Right lobe of liver (tissue), 4 donors: ENCODE results near the gene GNG12.

Experiments used
- CTCF ChIP-seq, 4 donors: fragments of 200-600 bp in 3 of 4; fragments of 450-650 bp in 1 of 4; IDR thresholded peaks; one replicate each; pipeline versions ENCODE4 v1.5.1 to v1.8.0; 2016 to 2022; ENCODE audit warnings: antibody characterized with exemption in 4 of 4, mild to moderate bottlenecking in 2 of 4
- POLR2A ChIP-seq: fragments of 450-650 bp; IDR thresholded peaks from one replicate; pipeline ENCODE4 v1.6.1; 2017; ENCODE audit warnings: antibody characterized with exemption, mild to moderate bottlenecking
- donor health status: DM: no; HTN: no; CAD: no.
- donor health status: DM: no; HTN: no; CAD: no.
- donor health status: DM: no; HTN: yes; CAD: no.

GRCh38 chr1:67759066-67759465, 74.2 kb downstream of the GNG12 start:
- no peak for TF ChIP-seq CTCF (IDR thresholded peaks at IDR 0.05)
- no peak for TF ChIP-seq POLR2A
